ENCODE results near the gene MYOM3. TPM values are rescaled to one million over a fixed set of nuclear protein-coding genes. Genes with fewer than 3 reads are reported as not detected.

MYOM3 gene
- total RNA-seq, 1 donor from 2014 or later = 0.25 TPM

DNA sequence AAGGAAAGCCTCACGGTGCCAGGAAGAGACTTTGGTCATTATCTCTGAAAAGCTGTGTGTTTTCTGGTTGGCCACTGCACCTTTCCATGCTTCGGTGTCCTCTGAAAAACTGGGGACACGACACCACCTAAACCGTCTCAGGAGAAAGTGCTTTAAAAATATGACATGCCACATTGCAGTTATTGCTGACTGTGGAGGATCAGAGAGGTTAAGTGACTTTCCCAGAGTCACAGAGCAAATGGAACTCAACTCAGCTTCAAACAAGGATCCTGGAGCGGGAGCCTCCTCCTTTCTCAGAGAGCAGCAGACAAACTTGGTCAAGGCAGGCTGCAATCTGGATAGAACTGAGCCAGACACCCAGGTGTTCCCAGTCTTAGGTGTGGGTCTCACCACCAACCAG is 13.8 kb downstream of the MYOM3 start:
- Histone ChIP-seq H3K27me3 (no peaks in the 10 kb centered on the region), H3K27ac (no peak overlapping the region), H3K4me1 (no peaks in the 10 kb centered on the region), H3K4me3 (no peak overlapping the region), H3K36me3 (no peaks in the 10 kb centered on the region), H3K9me3 (no peaks in the 10 kb centered on the region)
- DNase-seq (ENCODE audit: extremely low spot score in 2 of 2) = no peak
- TF ChIP-seq, protein P1, sequence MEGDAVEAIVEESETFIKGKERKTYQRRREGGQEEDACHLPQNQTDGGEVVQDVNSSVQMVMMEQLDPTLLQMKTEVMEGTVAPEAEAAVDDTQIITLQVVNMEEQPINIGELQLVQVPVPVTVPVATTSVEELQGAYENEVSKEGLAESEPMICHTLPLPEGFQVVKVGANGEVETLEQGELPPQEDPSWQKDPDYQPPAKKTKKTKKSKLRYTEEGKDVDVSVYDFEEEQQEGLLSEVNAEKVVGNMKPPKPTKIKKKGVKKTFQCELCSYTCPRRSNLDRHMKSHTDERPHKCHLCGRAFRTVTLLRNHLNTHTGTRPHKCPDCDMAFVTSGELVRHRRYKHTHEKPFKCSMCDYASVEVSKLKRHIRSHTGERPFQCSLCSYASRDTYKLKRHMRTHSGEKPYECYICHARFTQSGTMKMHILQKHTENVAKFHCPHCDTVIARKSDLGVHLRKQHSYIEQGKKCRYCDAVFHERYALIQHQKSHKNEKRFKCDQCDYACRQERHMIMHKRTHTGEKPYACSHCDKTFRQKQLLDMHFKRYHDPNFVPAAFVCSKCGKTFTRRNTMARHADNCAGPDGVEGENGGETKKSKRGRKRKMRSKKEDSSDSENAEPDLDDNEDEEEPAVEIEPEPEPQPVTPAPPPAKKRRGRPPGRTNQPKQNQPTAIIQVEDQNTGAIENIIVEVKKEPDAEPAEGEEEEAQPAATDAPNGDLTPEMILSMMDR (IDR thresholded peaks at IDR 0.05) = no peak
- no peak for TF ChIP-seq POLR2A (IDR thresholded peaks at IDR 0.05)
- TF ChIP-seq POLR2AphosphoS5 (IDR thresholded peaks at IDR 0.05; ENCODE audit: insufficient read depth in 1 of 2, low read depth in 1 of 2) = no peak
- intact Hi-C loops (cut with DNase I) = no loop called here

DNA sequence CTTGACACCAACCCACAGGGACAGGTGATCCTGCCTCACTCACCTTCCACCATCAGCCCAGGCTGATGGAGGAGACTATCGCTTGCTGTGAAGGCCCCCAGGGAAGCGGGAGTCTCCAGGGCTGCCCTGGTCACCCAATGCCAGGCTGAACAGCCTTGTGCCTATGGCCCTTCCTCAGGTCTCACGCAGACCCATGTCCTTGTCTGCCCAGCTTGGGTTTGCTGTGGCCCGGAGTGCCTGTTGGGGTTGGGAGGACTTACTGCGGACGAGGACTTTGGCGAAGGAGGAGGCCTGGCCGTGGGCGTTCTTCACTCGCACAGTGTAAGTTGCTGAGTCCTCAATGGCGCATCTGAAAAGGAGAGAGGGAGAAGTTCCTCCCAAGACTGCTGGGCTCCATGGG is 14.3 kb downstream of the MYOM3 start:
- H3K4me3 ChIP-seq = no peak overlapping the region
- H3K36me3 ChIP-seq = no peaks in the 10 kb centered on the region
- intact Hi-C loops (cut with DNase I) = no loop called here
- H3K4me1 ChIP-seq = no peaks in the 10 kb centered on the region
- no peaks in the 10 kb centered on the region for H3K27me3 ChIP-seq
- H3K9me3 ChIP-seq = no peaks in the 10 kb centered on the region
- H3K27ac ChIP-seq = no peak overlapping the region
- TF ChIP-seq POLR2AphosphoS5 (IDR thresholded peaks at IDR 0.05; ENCODE audit: insufficient read depth in 1 of 2, low read depth in 1 of 2) (no peak), POLR2A (IDR thresholded peaks at IDR 0.05) (no peak)
- TF ChIP-seq, protein P1 (IDR thresholded peaks at IDR 0.05) = no peak
- DNase-seq (ENCODE audit: extremely low spot score in 2 of 2) = no peak

DNA sequence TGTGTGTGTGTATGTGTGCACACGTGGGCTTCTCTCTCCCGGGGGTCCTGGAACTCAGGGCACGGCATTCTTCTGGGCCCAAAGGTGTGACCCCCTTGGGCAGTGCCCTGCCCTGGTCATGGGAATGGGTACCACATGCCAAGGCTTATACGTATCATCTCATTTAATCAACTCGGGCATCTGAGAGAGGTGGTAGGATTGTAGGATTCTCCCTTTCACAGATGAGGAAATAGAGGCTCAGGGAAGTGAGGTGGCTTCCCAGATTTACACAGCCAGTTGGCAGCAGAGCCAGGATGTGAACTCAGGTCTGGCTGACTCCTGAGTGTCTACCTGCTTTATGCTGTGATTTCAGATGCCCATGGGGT is 15.2 kb downstream of the MYOM3 start:
- DNase-seq (ENCODE audit: extremely low spot score in 2 of 2) = no peak
- no peaks in the 10 kb centered on the region for H3K9me3 ChIP-seq
- no peaks in the 10 kb centered on the region for H3K36me3 ChIP-seq
- H3K27ac ChIP-seq = no peak overlapping the region
- intact Hi-C loops (cut with DNase I) = no loop called here
- no peak overlapping the region for H3K4me3 ChIP-seq
- no peaks in the 10 kb centered on the region for H3K4me1 ChIP-seq
- TF ChIP-seq POLR2A (IDR thresholded peaks at IDR 0.05) (no peak), POLR2AphosphoS5 (IDR thresholded peaks at IDR 0.05; ENCODE audit: insufficient read depth in 1 of 2, low read depth in 1 of 2) (no peak)
- TF ChIP-seq, protein P1 (IDR thresholded peaks at IDR 0.05) = no peak
- no peaks in the 10 kb centered on the region for H3K27me3 ChIP-seq

DNA sequence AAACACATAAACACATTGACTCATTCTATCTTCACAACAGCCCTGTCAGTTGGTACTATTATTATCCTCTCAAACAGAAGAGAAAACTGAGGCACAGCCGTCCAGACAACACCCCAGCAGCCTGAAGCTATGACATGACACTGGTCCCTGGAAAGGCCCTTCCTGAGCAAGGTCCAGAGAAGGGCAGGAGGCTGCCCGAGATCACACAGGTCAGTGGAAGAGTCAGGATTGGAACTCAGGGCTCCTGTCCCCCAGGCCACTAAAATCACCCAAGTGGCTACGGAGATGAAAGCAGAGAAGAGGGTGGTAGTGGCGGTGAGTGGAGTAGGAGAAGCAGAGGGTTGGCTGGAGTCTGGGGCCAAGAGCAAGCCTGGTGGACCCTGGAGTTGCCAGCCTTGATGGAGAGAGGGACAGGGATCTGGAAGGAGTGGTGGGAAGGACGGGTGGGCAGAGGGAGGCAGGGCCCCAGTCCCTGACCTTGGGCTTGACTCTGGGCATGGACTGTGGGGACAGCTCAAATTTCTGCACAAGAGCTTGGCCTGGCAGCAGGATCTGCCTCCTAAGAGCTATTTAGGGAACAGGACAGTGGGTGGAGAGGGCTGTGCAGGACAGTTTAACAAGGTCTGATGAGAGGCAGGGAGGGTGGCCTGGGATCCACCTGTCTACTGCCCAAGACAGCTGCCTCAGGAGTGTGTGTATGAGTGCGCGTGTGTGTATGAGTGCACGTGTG is 15.8 kb downstream of the MYOM3 start:
- TF ChIP-seq POLR2AphosphoS5 (IDR thresholded peaks at IDR 0.05; ENCODE audit: insufficient read depth in 1 of 2, low read depth in 1 of 2) (no peak), POLR2A (IDR thresholded peaks at IDR 0.05) (no peak)
- TF ChIP-seq, protein P1 (IDR thresholded peaks at IDR 0.05) = no peak

DNA sequence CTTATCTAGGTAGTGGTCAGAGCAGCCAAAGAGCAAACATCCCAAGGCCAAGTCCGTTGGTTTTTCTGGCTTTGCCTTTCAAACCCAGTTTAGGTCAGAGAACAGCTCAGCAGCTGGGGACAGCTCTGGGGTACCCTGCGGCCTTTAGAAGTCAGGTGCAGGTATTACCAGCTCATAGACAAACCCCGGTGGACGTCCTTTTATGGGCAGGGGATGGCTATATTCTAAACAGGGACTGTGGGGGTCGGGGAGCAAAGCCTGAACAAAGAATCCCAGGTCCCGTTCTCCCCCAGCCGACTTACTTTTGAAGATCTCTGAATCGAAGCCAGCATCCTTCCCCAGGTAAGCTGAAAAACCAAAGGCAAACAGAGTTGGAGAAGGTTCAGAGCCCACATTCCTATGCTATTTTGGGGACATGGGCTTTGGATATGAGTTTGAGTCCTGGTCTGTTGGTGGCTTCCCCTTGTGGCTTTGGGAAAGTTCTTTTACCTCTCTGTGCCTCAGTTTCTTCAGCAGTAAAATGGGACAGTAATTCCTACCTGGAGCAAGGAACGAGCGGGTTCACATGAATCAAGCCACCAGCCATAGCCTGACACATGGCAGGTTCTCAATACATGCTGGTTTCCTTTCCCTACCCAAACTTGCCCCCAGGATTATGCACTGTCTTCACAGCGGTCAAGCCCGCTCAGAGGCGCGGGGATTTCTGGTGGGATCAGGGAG is 16.6 kb downstream of the MYOM3 start:
- Histone ChIP-seq H3K4me3 (no peak overlapping the region), H3K9me3 (no peaks in the 10 kb centered on the region), H3K27ac (no peak overlapping the region), H3K4me1 (no peaks in the 10 kb centered on the region), H3K27me3 (no peaks in the 10 kb centered on the region), H3K36me3 (no peaks in the 10 kb centered on the region)
- intact Hi-C loops (cut with DNase I) = no loop called here
- DNase-seq (ENCODE audit: extremely low spot score in 2 of 2) = no peak
- TF ChIP-seq, protein P1 (IDR thresholded peaks at IDR 0.05) = no peak
- no peak for TF ChIP-seq POLR2AphosphoS5 (IDR thresholded peaks at IDR 0.05; ENCODE audit: insufficient read depth in 1 of 2, low read depth in 1 of 2)
- TF ChIP-seq POLR2A (IDR thresholded peaks at IDR 0.05) = no peak

More for the DNA sequence above, 15.8 kb downstream of the MYOM3 start:
- no peak for DNase-seq (ENCODE audit: extremely low spot score in 2 of 2)
- Histone ChIP-seq H3K27me3 (no peaks in the 10 kb centered on the region), H3K4me1 (no peaks in the 10 kb centered on the region), H3K36me3 (no peaks in the 10 kb centered on the region), H3K27ac (no peak overlapping the region), H3K9me3 (no peaks in the 10 kb centered on the region), H3K4me3 (no peak overlapping the region)
- intact Hi-C loops (cut with DNase I) = no loop called here

All from vagina (tissue), 2 donors.